Gastrocnemius medialis (tissue), 4 donors: ENCODE measurements around the gene NDUFAF2.

Experiments
- CTCF ChIP-seq, 5 experiments: fragments of 450-650 bp in 3 of 5; fragments of 200-600 bp in 2 of 5; sonication (generic) in 2 of 5; IDR thresholded peaks in 4 of 5; conservative IDR thresholded peaks in 1 of 5; 1 replicate in 4 of 5; 2 replicates in 1 of 5; pipeline ENCODE4 v1.5.1; 2016 to 2019; ENCODE audit warnings: antibody characterized with exemption in 5 of 5, mild to moderate bottlenecking in 3 of 5, moderate library complexity in 3 of 5
- POLR2A ChIP-seq, 2 donors: fragments of 450-650 bp; IDR thresholded peaks; one replicate each; pipeline ENCODE4 v1.6.1; 2017; ENCODE audit warnings: antibody characterized with exemption in 2 of 2, mild to moderate bottlenecking in 2 of 2, moderate library complexity in 2 of 2

DNA sequence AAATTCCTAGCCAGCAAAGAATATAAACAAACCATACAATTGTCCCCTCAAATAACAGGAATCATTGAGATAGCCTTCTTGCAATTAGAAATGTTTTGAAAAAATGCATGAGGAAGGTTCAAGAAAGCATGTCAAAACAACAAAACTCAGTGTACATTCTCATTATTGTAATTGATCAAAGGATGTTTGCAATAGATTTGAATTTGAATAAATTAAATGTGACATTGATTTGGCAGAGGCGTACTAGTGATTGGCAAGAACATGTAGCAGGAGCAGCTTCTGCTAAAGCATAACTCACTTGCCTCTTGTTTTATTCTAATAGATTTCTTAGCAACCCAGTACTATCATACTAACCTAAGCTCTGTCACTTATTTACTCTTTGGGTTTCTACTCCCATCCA lies 197.4 kb downstream of the NDUFAF2 start:
- no peak for TF ChIP-seq CTCF (IDR thresholded peaks at IDR 0.05 in 4 of 5, conservative IDR thresholded peaks at IDR 0.05 in 1 of 5)
- no peak for TF ChIP-seq POLR2A (IDR thresholded peaks at IDR 0.05)
